Measurements from ENCODE around the gene UBA1.

UBA1 gene

GRCh38 chrX:47228550-47229270, 35.1 kb downstream of the UBA1 start:
- no peak for DNase-seq

GRCh38 chrX:47229427-47229826, 35.8 kb downstream of the UBA1 start:
- DNase-seq = no peak

- no peak for DNase-seq
These were observed 36.7 kb downstream of the UBA1 start for GRCh38 chrX:47230136-47230868.

DNA sequence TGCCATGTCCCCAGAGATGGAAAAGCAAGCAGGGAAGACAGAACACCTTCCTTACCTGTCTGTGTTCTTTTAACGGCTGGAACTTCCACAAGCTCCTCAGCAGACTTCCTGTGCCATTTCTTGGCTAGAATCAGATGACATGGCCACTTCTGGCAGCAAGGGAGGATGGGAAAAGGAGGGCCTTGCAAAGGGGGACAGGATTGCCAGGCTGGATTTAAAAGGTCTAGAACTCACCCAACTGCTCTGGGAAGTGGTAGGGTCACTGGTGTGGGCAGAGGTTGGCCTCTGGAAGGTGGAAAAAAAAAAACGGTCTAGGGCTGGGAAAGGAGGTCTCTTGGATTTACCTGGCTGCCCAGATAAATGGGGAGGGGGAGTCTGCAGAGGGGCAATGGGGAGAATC, 37.5 kb downstream of the UBA1 start:
- no peak for DNase-seq

DNA sequence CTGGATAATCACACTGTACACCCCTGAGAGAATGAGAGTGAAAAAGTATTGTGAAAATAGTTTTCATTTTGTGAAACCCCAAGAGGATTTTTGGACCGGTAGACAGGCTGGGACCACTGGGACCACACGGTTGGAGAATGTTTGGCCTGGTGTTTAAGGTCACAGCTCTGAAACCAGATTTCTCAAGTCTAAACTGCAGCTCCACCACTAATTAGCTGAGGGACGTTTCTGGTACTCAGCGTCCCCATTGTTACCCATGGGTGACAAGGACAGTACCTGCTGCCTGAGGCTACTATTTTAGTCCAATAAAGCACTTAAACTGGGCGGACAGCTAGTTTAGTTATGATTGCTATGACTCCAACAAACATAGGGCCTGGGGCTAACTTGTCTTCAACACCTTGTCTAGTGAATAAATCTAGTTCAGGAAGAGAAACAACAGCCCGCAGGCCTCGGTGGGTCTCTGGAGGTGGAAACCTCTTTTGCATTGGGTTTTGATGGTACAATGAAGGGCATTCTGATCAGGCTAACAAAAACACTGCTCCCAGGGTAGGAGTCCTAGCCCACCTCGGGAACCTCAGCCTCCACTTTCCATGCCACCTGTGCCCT, 38.7 kb downstream of the UBA1 start:
- DNase-seq = no peak

DNA sequence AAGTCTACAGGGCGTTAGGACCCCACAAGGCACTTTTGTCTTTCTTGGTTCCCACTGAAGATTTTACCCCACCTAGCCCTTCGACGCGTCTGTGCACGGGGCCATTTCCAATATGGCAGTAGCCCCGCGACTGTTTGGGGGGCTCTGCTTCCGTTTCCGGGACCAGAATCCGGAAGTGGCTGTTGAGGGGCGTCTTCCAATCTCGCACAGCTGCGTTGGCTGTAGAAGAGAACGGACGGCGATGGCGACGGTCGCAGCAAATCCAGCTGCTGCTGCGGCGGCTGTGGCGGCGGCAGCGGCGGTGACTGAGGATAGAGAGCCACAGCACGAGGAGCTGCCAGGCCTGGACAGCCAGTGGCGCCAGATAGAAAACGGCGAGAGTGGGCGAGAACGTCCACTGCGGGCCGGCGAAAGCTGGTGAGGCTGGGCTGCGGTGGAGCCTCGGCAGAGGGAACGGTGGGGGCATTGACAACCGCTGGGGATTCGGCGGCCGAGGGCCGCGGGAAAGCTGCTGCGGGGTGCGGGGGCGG, 39.2 kb downstream of the UBA1 start, which contains the start of gene USP11:
TSS of gene USP11 (plus strand) at position 207 of the 530 bp plus-strand sequence. CDS start at position 242, 35 bp downstream.
- DNase-seq = peak; percentile 67

- DNase-seq = peak; percentile 84
These were observed 39.9 kb downstream of the UBA1 start for GRCh38 chrX:47233333-47234113.

DNA sequence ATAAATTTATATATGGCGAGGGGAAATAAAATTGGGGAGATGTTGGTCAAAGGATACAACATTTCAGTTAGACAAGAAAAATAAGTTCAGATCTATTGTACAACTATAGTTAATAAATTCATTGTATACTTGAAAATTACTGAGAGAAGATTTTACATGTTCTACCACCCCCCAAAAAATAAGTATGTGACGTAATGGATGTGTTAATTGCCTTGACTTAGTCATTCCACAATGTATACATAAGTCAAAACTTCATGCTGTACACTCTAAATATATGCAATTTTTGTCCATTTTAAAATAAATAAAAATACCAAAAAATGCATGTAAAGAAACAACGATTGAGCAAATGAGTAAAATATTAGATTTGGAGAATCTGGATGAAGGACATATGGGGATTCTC, 41.0 kb downstream of the UBA1 start:
- DNase-seq = no peak

- DNase-seq = no peak
These were observed 42.1 kb downstream of the UBA1 start for GRCh38 chrX:47235691-47236103.

- DNase-seq = no peak
These were observed 45.6 kb downstream of the UBA1 start for GRCh38 chrX:47239199-47239598.

DNA sequence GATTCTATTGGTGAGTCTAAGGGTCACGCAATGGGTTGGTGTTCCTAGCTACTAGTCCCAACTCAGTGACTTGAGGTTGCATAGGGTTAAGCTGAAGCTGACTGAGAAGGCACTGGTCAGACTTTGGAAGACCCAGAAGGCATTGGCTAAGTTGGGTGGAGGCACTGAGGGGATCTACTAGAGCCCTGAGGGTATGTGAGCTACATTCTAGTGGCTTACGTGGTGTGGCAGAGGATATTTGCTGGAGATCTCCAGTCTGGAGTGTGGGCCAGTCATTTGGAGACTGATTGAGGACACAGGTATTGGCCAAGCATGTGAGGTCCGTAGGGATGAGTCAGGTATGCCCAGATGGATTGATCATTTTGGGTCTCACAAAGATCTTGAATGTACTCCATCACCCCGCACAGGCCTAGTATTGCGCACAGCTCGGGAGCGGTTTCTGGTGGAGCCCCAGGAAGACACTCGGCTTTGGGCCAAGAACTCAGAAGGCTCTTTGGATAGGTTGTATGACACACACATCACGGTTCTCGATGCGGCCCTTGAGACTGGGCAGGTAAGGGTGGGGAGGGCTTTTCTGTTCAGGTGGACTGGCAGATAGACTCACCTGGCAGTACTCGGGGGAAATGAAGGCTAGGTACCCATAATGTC, 46.4 kb downstream of the UBA1 start:
- DNase-seq = no peak

DNA sequence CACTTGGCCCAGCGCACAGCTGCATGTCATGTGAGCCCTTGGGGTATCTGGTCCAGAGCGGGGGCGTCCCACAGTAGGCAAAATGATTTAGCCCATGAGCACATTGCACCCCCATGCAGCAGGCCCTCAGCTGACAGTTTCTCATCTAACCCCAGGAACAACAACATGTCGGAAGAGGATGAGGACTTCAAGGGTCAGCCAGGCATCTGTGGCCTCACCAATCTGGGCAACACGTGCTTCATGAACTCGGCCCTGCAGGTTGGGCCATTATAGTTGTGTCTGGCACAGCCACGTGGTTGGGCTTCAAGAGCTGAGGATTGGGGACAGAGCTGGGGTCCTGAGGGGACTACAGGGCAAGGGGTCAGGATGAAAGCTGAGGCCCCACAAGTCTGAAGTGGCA, 47.0 kb downstream of the UBA1 start:
- no peak for DNase-seq

DNA sequence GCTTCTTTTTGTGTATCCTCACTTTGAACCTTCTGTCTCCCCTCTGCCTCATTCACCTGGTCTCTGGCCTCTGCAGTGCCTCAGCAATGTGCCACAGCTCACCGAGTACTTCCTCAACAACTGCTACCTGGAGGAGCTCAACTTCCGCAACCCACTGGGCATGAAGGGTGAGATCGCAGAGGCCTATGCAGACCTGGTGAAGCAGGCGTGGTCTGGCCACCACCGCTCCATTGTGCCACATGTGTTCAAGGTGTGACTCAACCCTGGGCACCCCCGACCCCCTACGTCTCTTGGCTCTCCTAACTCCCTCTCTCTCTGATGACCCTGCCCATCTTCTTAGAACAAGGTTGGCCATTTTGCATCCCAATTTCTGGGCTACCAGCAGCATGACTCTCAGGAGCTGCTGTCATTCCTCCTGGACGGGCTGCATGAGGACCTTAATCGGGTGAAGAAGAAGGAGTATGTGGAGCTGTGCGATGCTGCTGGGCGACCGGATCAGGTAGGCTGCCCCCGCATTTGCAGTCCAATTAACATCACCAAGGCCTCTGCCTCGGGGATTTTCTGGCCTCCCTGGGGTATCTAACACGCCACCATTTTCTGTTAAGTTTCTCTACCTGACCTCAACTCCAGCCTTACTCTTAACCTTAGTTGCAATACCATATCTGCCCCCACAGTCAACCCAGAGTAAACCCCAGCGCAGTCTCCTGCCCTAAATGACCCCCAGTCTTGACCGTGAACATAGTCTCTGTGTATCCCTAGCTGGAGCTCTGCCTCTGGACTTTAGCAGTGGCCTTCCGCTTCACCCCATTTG, 47.8 kb downstream of the UBA1 start:
- no peak for DNase-seq

- DNase-seq = no peak
These were observed 48.7 kb downstream of the UBA1 start for GRCh38 chrX:47242321-47242720.

DNA sequence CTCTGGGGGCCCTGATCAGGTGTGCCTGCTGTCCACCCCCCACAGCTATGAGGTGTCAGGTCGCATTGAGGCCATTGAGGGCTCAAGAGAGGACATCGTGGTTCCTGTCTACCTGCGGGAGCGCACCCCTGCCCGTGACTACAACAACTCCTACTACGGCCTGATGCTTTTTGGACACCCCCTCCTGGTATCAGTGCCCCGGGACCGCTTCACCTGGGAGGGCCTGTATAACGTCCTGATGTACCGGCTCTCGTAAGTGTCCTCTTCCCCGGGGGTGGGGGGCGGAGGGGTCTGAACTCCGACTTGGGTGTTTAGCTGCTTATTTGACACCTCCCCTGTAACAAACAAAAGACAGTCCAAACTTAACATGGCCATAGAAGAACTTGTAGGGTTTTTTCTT, 49.7 kb downstream of the UBA1 start:
- DNase-seq = no peak

GRCh38 chrX:47244676-47245075, 51.0 kb downstream of the UBA1 start:
- DNase-seq = no peak

- no peak for DNase-seq
These were observed 51.5 kb downstream of the UBA1 start for GRCh38 chrX:47245156-47245555.

- no peak for DNase-seq
These were observed 53.8 kb downstream of the UBA1 start for GRCh38 chrX:47247206-47247998.

DNA sequence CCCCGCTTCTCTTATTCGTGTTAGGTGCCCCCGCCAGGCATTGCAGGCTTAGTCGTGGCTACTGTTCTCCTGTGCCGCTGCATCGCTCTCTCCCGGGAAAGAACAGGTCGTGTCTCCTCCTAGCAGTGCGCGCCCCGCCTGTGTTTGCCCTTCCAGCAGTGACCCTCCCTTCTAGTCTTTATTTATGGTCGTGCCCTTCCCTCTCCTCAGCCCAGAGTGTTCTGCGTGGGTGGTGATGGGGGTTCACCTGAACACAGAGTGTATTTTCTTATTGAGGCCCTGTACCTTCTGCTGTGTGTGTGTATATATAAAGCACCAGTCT, 54.3 kb downstream of the UBA1 start:
- DNase-seq = no peak

DNA sequence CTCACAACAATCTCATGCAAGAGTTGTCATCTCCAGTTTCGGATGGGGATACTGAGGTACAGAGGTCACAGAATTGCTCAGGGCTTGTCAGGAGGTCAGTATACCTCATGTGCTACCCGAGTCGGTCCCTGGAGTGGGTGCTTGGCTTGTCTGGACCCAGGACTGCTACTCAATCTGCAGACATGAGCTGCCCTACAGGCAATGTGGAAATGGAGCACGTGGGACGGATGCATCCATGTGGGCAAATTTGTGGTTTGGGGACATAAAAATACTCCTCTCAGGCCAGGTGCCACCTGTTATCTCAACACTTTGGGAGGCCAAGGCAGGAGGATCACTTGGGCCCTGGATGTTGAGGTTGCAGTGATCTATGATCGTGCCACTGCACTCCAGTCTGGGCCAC, 54.9 kb downstream of the UBA1 start:
- DNase-seq = no peak

DNA sequence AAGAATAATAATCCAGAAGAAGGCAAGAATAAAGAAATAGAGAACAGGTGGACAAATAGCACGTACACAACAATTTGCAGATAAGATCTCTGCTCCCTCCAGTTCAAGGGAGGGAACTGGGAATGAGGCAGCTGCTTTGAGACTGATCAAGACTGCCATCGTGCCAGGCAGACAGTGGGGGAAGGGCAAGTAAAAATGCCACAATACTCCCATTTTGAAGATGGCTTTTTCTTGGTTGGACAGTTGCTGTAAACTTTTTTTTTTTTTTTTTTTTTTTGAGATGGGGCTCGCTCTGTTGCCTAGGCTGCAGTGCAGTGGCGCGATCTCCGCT, 56.4 kb downstream of the UBA1 start:
- DNase-seq = no peak
